Erythroblast (primary cell): ENCODE data around the gene DDR1.

Experiments used
- GATA1 ChIP-seq: IDR thresholded peaks from 2 replicates; pipeline ENCODE4 v1.6.1; 2011; ENCODE audit warnings: low read depth, mild to moderate bottlenecking, control low read depth, low read length, moderate library complexity
- POLR2A ChIP-seq: IDR thresholded peaks from 2 replicates; pipeline ENCODE4 v1.6.1; 2011; ENCODE audit warnings: mild to moderate bottlenecking, low read length

GRCh38 chr6:30849903-30850651 lies 34.2 kb upstream of the DDR1 start:
- TF ChIP-seq POLR2A (no peak), GATA1 (no peak)
